Measurements from ENCODE around the gene TOM1L2. TPM values are rescaled to one million over a fixed set of nuclear protein-coding genes. Genes with fewer than 3 reads are reported as not detected.
"Not testable (repeated sequence)": the region's sequence is repeated elsewhere in the genome, so short reads cannot be mapped to it uniquely, and the experiment has no call there.

TOM1L2 gene
- total RNA-seq, 2 donors from 2014 or later: 42.2 to 44.2 TPM

DNA sequence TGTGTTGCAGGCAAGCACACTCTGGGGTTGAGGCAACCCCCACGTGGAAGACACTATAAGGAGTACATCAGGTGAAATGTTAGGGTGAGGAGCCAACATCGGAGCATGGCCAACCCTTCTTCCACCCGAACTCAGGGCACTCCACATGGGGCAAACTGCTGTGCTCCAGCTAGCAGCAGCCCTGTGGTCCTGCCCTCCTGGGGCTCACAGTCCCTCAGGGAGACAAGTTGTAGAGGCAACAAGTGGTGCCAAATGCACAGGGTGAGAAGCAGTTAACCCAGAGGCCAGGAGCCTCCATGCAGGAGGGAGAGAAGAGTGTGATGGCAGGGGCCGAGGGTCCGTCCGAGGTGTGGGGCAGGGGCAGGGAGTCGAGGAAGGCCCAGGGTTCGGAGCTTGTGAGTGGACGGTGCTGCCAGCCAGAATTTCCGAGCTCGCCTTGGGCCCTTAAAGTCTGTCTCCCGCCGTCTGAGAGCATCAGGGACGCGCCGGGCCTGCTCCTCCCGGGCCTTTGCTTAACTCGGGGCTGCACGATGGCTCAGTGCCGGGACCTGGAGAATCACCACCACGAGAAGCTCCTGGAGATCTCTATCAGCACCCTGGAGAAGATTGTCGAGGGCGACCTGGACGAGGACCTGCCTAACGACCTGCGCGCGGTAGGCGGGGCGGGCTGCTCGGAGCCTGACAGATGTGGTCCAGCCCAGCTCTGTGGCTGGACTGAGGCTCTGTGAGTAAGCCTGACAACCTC is 34.5 kb upstream of the TOM1L2 start:
- no peak for DNase-seq
- H3K9me3 ChIP-seq (ENCODE audit: control insufficient read depth, low read length, poor library complexity, severe bottlenecking): no peaks in the 10 kb centered on the region
- H3K4me3 Mint-ChIP-seq: no peak overlapping the region
- H3K27ac Mint-ChIP-seq: no peak overlapping the region
- H3K36me3 Mint-ChIP-seq (ENCODE audit: low read depth): peaks cover 7% of the 10 kb centered on the region
- ATAC-seq: no peak
- no peaks in the 10 kb centered on the region for H3K27me3 Mint-ChIP-seq
- H3K4me1 Mint-ChIP-seq: peaks cover 8% of the 10 kb centered on the region

- DNase-seq (no peak), ATAC-seq (no peak)
- no peaks in the 10 kb centered on the region for H3K9me3 ChIP-seq (ENCODE audit: control insufficient read depth, low read length, poor library complexity, severe bottlenecking)
- H3K36me3 Mint-ChIP-seq (ENCODE audit: low read depth): peaks cover 7% of the 10 kb centered on the region
- peak overlapping the region; percentile 39 for H3K27ac Mint-ChIP-seq
- no peaks in the 10 kb centered on the region for H3K27me3 Mint-ChIP-seq
- H3K4me1 Mint-ChIP-seq: peaks cover 8% of the 10 kb centered on the region
- no peak overlapping the region for H3K4me3 Mint-ChIP-seq
Observed at GRCh38 chr17:18005496-18005895, 33.3 kb upstream of the TOM1L2 start.

GRCh38 chr17:18004884-18005305 is 32.7 kb upstream of the TOM1L2 start:
- H3K9me3 ChIP-seq (ENCODE audit: control insufficient read depth, low read length, poor library complexity, severe bottlenecking): no peaks in the 10 kb centered on the region
- ATAC-seq (no peak), DNase-seq (no peak)
- Mint-ChIP-seq H3K36me3 (ENCODE audit: low read depth) (peaks cover 9% of the 10 kb centered on the region), H3K4me3 (no peak overlapping the region), H3K27me3 (no peaks in the 10 kb centered on the region), H3K4me1 (peaks cover 12% of the 10 kb centered on the region), H3K27ac (peak overlapping the region; percentile 39)

DNA sequence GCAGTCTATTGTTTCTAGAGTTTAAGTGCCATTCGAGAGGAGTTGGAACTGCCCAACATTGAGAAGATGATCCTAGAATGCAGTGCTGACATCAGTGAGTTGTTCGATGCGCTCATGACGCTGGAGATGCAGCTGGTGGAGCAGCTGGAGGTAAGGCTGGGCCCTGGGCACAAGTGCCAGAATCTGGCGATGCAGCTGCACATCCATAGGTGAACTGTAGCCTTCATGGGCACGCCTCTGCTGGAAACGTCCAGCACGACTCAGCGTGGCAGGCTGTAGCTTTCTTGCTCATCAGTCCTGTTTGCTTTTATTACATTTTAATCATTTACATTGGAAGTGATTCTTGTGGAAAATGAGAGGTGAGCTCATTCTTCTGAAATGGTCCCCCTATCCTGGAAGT is 32.1 kb upstream of the TOM1L2 start:
- ATAC-seq (no peak), DNase-seq (no peak)
- no peak overlapping the region for H3K4me3 Mint-ChIP-seq
- no peaks in the 10 kb centered on the region for H3K27me3 Mint-ChIP-seq
- H3K36me3 Mint-ChIP-seq (ENCODE audit: low read depth): peaks cover 10% of the 10 kb centered on the region
- no peaks in the 10 kb centered on the region for H3K9me3 ChIP-seq (ENCODE audit: control insufficient read depth, low read length, poor library complexity, severe bottlenecking)
- H3K27ac Mint-ChIP-seq: no peak overlapping the region
- peaks cover 14% of the 10 kb centered on the region for H3K4me1 Mint-ChIP-seq

DNA sequence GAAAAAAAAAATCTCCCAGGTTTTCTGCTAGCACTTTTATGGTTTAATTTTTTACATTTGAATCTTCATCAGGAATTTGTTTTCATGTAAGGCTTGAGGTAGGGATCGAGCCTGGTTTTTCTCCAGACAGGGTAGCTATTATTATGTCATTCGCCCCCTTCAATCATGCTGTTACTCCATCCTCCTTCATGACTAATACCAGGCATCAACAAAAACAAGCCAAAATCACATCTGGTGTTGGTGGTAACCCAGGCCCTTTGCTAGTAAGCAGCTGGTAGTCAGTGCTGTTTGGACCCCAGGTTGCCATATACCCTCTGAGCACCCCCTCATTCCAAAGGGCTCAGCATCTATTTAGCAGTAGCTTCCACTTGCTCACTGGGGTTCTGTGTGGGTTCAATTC is 30.0 kb upstream of the TOM1L2 start:
- Mint-ChIP-seq H3K27me3 (no peaks in the 10 kb centered on the region), H3K36me3 (ENCODE audit: low read depth) (peaks cover 6% of the 10 kb centered on the region), H3K27ac (no peak overlapping the region), H3K4me1 (peaks cover 12% of the 10 kb centered on the region), H3K4me3 (no peak overlapping the region)
- ATAC-seq: no peak
- DNase-seq: no peak
- H3K9me3 ChIP-seq (ENCODE audit: control insufficient read depth, low read length, poor library complexity, severe bottlenecking): no peaks in the 10 kb centered on the region

GRCh38 chr17:18000030-18000408 is 27.8 kb upstream of the TOM1L2 start:
- no peaks in the 10 kb centered on the region for H3K9me3 ChIP-seq (ENCODE audit: control insufficient read depth, low read length, poor library complexity, severe bottlenecking)
- no peak overlapping the region for H3K4me3 Mint-ChIP-seq
- H3K27ac Mint-ChIP-seq: no peak overlapping the region
- H3K36me3 Mint-ChIP-seq (ENCODE audit: low read depth): peaks cover 3% of the 10 kb centered on the region
- no peaks in the 10 kb centered on the region for H3K27me3 Mint-ChIP-seq
- DNase-seq (no peak), ATAC-seq (no peak)
- H3K4me1 Mint-ChIP-seq: peaks cover 5% of the 10 kb centered on the region

GRCh38 chr17:17999364-18000029 is 27.3 kb upstream of the TOM1L2 start:
- Mint-ChIP-seq H3K4me3 (no peak overlapping the region), H3K4me1 (peaks cover 11% of the 10 kb centered on the region), H3K27ac (peak overlapping the region; percentile 47), H3K27me3 (no peaks in the 10 kb centered on the region), H3K36me3 (ENCODE audit: low read depth) (peaks cover 5% of the 10 kb centered on the region)
- DNase-seq: no peak
- no peak for ATAC-seq
- no peaks in the 10 kb centered on the region for H3K9me3 ChIP-seq (ENCODE audit: control insufficient read depth, low read length, poor library complexity, severe bottlenecking)

- H3K4me1 Mint-ChIP-seq: peaks cover 12% of the 10 kb centered on the region
- DNase-seq (no peak), ATAC-seq (no peak)
- H3K27ac Mint-ChIP-seq: no peak overlapping the region
- H3K4me3 Mint-ChIP-seq: no peak overlapping the region
- H3K36me3 Mint-ChIP-seq (ENCODE audit: low read depth): peaks cover 5% of the 10 kb centered on the region
- no peaks in the 10 kb centered on the region for H3K9me3 ChIP-seq (ENCODE audit: control insufficient read depth, low read length, poor library complexity, severe bottlenecking)
- no peaks in the 10 kb centered on the region for H3K27me3 Mint-ChIP-seq
Observed at GRCh38 chr17:17998934-17999333, 26.7 kb upstream of the TOM1L2 start.

DNA sequence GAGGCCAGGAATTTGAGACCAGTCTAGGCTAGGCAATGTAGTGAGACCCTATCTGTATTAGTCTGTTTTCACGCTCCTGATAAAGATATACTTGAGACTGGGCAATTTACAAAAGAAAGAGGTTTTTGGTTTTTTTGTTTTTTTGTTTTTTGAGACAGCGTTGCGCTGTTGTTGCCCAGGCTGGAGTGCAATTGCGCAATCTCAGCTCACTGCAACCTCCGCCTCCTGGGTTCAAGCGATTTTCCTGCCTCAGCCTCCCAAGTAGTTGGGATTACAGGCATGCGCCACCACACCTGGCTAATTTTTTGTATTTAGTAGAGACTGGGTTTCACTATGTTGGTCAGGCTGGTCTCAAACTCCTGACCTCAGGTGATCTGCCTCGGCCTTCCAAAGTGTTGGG is 23.7 kb upstream of the TOM1L2 start:
- H3K36me3 Mint-ChIP-seq (ENCODE audit: low read depth); ATAC-seq; H3K4me3 Mint-ChIP-seq; H3K27me3 Mint-ChIP-seq; H3K9me3 ChIP-seq (ENCODE audit: control insufficient read depth, low read length, poor library complexity, severe bottlenecking); DNase-seq; H3K27ac Mint-ChIP-seq: not testable (repeated sequence)
- peaks cover 12% of the 10 kb centered on the region for H3K4me1 Mint-ChIP-seq

DNA sequence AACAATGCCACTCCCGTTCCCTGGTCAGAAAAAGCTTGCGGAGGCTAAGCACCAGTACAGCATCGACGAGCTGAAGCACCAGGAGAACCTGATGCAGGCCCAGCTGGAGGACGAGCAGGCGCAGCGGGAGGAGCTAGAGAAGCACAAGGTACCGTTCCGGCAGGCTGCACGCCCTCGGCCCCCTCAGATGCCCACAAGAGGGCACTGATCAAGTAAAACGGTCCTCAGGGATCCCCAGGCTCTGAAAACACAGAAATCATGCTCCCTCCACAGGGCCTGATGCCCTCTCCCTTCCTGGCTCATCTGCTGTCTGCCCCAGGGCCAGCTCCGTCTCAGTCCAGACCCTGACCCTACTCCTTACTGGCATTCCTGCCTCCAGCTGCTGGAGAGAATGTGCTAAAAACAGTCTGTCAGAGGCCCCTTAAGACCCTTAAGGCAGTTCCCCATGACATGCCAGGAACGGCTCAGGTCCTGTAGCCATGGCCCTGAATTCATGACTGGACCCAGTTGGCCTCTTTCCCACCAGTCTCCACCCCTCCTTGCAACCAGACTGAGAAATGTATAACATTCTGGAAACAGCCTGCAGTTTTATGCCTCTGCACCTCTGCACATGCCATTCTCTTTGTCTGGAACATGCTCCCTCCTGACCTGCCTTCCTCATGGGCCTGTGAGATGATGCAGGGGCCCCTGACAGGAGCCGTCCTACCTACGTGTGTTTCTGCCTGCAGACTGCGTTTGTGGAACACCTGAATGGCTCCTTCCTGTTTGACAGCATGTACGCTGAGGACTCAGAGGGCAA is 22.3 kb upstream of the TOM1L2 start:
- DNase-seq (no peak), ATAC-seq (peak; percentile 32)
- no peaks in the 10 kb centered on the region for H3K27me3 Mint-ChIP-seq
- H3K27ac Mint-ChIP-seq: no peak overlapping the region
- peaks cover 7% of the 10 kb centered on the region for H3K4me1 Mint-ChIP-seq
- H3K4me3 Mint-ChIP-seq: no peak overlapping the region
- peaks cover 2% of the 10 kb centered on the region for H3K36me3 Mint-ChIP-seq (ENCODE audit: low read depth)
- H3K9me3 ChIP-seq (ENCODE audit: control insufficient read depth, low read length, poor library complexity, severe bottlenecking): no peaks in the 10 kb centered on the region

GRCh38 chr17:17993852-17994251 is 21.7 kb upstream of the TOM1L2 start:
- Mint-ChIP-seq H3K27me3 (peaks cover 4% of the 10 kb centered on the region), H3K27ac (no peak overlapping the region), H3K4me3 (no peak overlapping the region), H3K36me3 (ENCODE audit: low read depth) (peaks cover 2% of the 10 kb centered on the region), H3K4me1 (peaks cover 7% of the 10 kb centered on the region)
- ATAC-seq: no peak
- no peaks in the 10 kb centered on the region for H3K9me3 ChIP-seq (ENCODE audit: control insufficient read depth, low read length, poor library complexity, severe bottlenecking)
- no peak for DNase-seq

DNA sequence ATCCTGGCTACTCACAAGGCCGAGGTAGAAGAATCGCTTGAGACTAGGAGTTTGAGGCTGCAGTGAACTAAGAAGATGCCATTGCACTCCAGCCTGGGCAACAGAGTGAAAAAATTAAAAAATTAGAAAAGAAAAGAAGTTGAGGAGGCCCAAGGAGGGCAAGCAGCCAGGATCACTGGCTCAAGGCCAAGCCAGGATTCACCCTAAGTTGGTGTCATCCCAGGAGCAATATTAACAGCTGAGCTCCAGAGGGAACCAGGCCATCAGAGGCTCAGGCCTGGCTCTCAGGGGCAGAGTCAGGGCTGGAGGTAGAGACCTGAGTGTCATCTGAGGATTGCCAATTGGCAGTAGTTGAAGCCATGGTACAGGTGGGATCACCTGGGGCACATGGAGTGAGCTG is 21.2 kb upstream of the TOM1L2 start:
- DNase-seq (no peak), ATAC-seq (no peak)
- Mint-ChIP-seq H3K27me3 (peaks cover 6% of the 10 kb centered on the region), H3K4me1 (peaks cover 7% of the 10 kb centered on the region), H3K4me3 (no peak overlapping the region), H3K27ac (peak overlapping the region; percentile 39), H3K36me3 (ENCODE audit: low read depth) (peaks cover 2% of the 10 kb centered on the region)
- no peaks in the 10 kb centered on the region for H3K9me3 ChIP-seq (ENCODE audit: control insufficient read depth, low read length, poor library complexity, severe bottlenecking)

GRCh38 chr17:17990282-17990681 is 18.1 kb upstream of the TOM1L2 start:
- Mint-ChIP-seq H3K4me3 (no peak overlapping the region), H3K4me1 (peaks cover 7% of the 10 kb centered on the region), H3K27ac (no peak overlapping the region), H3K27me3 (peaks cover 6% of the 10 kb centered on the region), H3K36me3 (ENCODE audit: low read depth) (peaks cover 2% of the 10 kb centered on the region)
- ATAC-seq: no peak
- no peak for DNase-seq
- H3K9me3 ChIP-seq (ENCODE audit: control insufficient read depth, low read length, poor library complexity, severe bottlenecking): no peaks in the 10 kb centered on the region

Measured in T-helper 17 cell (primary cell).